Vagina (tissue), 2 donors: Measurements from ENCODE around the gene AGBL4. TPM values are rescaled to one million over a fixed set of nuclear protein-coding genes. Genes with fewer than 3 reads are reported as not detected.

Experiments
- DNase-seq, 2 donors: peaks; one replicate each; pipeline ENCODE4 v3.0.0-alpha.2; 2017; ENCODE audit errors: extremely low spot score in 2 of 2
- H3K27ac ChIP-seq: fragments of 200-600 bp; sonication (generic); one replicate; pipeline ENCODE4 v1.5.1; 2019
- H3K27me3 ChIP-seq: fragments of 200-600 bp; sonication (generic); one replicate; pipeline ENCODE4 v1.5.1; 2019
- H3K36me3 ChIP-seq, 2 donors: fragments of 200-600 bp; sonication (generic); one replicate each; pipeline ENCODE4 v1.5.1; 2017 to 2019
- H3K4me1 ChIP-seq: fragments of 200-600 bp; sonication (generic); one replicate; pipeline ENCODE4 v1.5.1; 2019
- H3K4me3 ChIP-seq, 2 donors: fragments of 200-600 bp; sonication (generic); 1 replicate in 1 of 2; 2 replicates in 1 of 2; pipeline ENCODE4 v1.5.1; 2016 to 2019
- H3K9me3 ChIP-seq: fragments of 200-600 bp; sonication (generic); one replicate; pipeline ENCODE4 v1.5.1; 2019
- POLR2A ChIP-seq, 2 donors: fragments of 450-650 bp; IDR thresholded peaks; one replicate each; pipeline ENCODE4 v1.6.1; 2017; ENCODE audit warnings: antibody characterized with exemption in 2 of 2, mild to moderate bottlenecking in 2 of 2, moderate library complexity in 2 of 2
- POLR2AphosphoS5 ChIP-seq, 2 donors: sonication (generic); formaldehyde crosslinking; IDR thresholded peaks; one replicate each; pipeline ENCODE4 v1.9.0; 2017; ENCODE audit warnings: antibody characterized with exemption in 2 of 2, mild to moderate bottlenecking in 2 of 2, low read depth in 1 of 2; ENCODE audit not compliant: insufficient read depth in 1 of 2
- intact Hi-C: fragments of 100-400 bp; cut with DNase I; formaldehyde crosslinking; loops from one replicate; pipeline ENCODE4 v1.15.1; 2023
- total RNA-seq: library from RNA; depleted of rRNA; stranded (reverse); fragments of >200 nt; gene quantifications from one replicate; pipeline ENCODE4 v1.2.3, GENCODE V29; 2016
- TF ChIP-seq, protein P1 (sequence below), 3 experiments: fragments of 450-650 bp in 2 of 3; fragments of 200-600 bp in 1 of 3; sonication (generic) in 1 of 3; IDR thresholded peaks; one replicate each; pipeline ENCODE4 v1.5.1; 2017 to 2019; ENCODE audit warnings: antibody characterized with exemption in 3 of 3, mild to moderate bottlenecking in 2 of 3, moderate library complexity in 2 of 3

Gene AGBL4
- total RNA-seq, 1 donor from 2014 or later = not detected

DNA sequence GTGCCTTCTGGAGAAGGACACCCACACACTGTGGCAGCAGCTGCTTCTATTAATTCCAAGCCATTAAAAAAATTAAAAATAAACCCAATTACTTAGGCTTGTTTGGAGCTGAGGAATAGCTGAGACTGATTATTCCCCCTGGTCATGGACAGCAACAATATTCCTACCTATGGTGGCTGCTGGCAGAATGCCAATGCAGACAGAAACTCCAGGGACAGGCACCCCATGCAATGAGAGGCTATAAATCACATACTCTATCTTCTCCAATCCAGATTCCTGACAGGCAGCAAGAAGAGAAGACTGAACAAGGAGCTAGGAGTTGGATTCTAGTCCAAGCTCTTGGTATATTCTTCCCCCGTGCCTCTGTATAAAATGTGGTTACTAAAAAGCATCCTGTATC lies 971.7 kb downstream of the AGBL4 start:
- TF ChIP-seq, protein P1, sequence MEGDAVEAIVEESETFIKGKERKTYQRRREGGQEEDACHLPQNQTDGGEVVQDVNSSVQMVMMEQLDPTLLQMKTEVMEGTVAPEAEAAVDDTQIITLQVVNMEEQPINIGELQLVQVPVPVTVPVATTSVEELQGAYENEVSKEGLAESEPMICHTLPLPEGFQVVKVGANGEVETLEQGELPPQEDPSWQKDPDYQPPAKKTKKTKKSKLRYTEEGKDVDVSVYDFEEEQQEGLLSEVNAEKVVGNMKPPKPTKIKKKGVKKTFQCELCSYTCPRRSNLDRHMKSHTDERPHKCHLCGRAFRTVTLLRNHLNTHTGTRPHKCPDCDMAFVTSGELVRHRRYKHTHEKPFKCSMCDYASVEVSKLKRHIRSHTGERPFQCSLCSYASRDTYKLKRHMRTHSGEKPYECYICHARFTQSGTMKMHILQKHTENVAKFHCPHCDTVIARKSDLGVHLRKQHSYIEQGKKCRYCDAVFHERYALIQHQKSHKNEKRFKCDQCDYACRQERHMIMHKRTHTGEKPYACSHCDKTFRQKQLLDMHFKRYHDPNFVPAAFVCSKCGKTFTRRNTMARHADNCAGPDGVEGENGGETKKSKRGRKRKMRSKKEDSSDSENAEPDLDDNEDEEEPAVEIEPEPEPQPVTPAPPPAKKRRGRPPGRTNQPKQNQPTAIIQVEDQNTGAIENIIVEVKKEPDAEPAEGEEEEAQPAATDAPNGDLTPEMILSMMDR (IDR thresholded peaks at IDR 0.05) = no peak
- TF ChIP-seq POLR2A (IDR thresholded peaks at IDR 0.05) = no peak
- no peak for TF ChIP-seq POLR2AphosphoS5 (IDR thresholded peaks at IDR 0.05; ENCODE audit: insufficient read depth in 1 of 2, low read depth in 1 of 2)
- intact Hi-C loops = no loop called here

DNA sequence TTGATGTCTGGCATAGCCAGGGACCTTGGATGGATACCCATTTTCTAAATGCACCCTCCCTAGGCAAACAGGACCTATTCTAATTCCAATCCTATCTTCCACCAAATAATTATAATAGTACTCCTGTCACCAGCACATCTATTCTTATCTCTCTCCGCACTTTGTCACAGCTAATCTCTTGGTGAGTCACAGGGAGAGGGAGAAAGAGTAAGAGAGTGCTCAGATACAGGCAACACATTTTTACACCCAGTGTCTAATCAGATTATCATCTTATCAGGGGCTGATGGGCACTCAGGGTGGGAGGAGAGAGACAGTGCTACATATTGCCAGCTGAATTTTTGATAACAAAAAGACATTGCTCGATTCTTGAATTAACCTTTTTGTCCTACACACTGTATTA lies 972.1 kb downstream of the AGBL4 start:
- H3K4me3 ChIP-seq = no peak overlapping the region
- no peak for DNase-seq
- no peak for TF ChIP-seq POLR2AphosphoS5 (IDR thresholded peaks at IDR 0.05; ENCODE audit: insufficient read depth in 1 of 2, low read depth in 1 of 2)
- H3K27me3 ChIP-seq = no peaks in the 10 kb centered on the region
- H3K27ac ChIP-seq = no peak overlapping the region
- H3K36me3 ChIP-seq = no peaks in the 10 kb centered on the region
- no peaks in the 10 kb centered on the region for H3K4me1 ChIP-seq
- no peaks in the 10 kb centered on the region for H3K9me3 ChIP-seq
- intact Hi-C loops = no loop called here

More for the DNA sequence above, 971.7 kb downstream of the AGBL4 start:
- no peak overlapping the region for H3K27ac ChIP-seq
- no peaks in the 10 kb centered on the region for H3K9me3 ChIP-seq
- H3K4me3 ChIP-seq = no peak overlapping the region
- no peaks in the 10 kb centered on the region for H3K36me3 ChIP-seq
- H3K4me1 ChIP-seq = no peaks in the 10 kb centered on the region
- H3K27me3 ChIP-seq = no peaks in the 10 kb centered on the region
- no peak for DNase-seq

DNA sequence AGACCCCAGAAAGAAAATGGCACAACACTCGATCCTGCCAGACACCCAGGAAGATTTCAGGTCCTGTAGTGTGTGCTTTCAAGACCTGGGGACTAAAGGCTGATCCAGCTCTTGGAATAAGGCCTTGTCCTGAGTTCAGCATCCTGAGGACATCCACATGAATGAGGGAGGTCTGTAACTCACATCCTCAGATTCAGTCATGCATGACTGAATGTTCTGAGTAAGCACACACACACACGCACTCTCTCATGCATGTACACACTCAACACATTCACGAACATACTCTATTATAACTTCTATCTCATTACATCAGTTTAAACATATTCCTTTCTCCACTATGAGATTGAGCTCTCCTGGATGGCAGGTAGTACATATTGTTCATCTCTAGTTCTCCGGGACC lies 973.7 kb downstream of the AGBL4 start:
- no peaks in the 10 kb centered on the region for H3K4me1 ChIP-seq
- DNase-seq = no peak
- no peaks in the 10 kb centered on the region for H3K27me3 ChIP-seq
- H3K27ac ChIP-seq = no peak overlapping the region
- H3K36me3 ChIP-seq = no peaks in the 10 kb centered on the region
- H3K9me3 ChIP-seq = no peaks in the 10 kb centered on the region
- TF ChIP-seq POLR2AphosphoS5 (IDR thresholded peaks at IDR 0.05; ENCODE audit: insufficient read depth in 1 of 2, low read depth in 1 of 2) = no peak
- no peak for TF ChIP-seq POLR2A (IDR thresholded peaks at IDR 0.05)
- TF ChIP-seq, protein P1 (IDR thresholded peaks at IDR 0.05) = no peak
- no peak overlapping the region for H3K4me3 ChIP-seq
- intact Hi-C loops = no loop called here

DNA sequence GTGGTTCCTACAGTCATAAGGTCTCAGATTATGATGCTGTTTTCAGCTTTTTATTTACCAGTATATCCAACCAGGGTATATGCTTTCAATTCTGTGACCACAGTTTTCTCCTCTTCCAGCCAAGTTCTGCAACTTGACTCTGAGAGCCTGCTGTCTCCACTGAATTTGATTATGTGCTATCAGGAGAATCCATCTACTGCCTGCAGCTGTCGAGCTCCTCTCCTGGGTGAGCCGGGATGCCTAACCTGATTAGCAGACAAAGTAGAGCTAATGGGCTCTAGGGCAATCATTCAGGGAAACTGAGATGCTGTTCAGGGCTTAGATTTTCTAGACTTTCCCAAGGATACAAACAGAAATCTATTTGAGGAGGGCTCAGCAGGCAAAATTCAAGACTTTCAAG lies 975.6 kb downstream of the AGBL4 start:
- Histone ChIP-seq H3K36me3 (no peaks in the 10 kb centered on the region), H3K9me3 (no peaks in the 10 kb centered on the region), H3K4me1 (no peaks in the 10 kb centered on the region), H3K27ac (no peak overlapping the region), H3K4me3 (no peak overlapping the region), H3K27me3 (no peaks in the 10 kb centered on the region)
- intact Hi-C loops = no loop called here
- no peak for DNase-seq
- no peak for TF ChIP-seq POLR2A (IDR thresholded peaks at IDR 0.05)
- no peak for TF ChIP-seq POLR2AphosphoS5 (IDR thresholded peaks at IDR 0.05; ENCODE audit: insufficient read depth in 1 of 2, low read depth in 1 of 2)
- TF ChIP-seq, protein P1 (IDR thresholded peaks at IDR 0.05) = no peak

DNA sequence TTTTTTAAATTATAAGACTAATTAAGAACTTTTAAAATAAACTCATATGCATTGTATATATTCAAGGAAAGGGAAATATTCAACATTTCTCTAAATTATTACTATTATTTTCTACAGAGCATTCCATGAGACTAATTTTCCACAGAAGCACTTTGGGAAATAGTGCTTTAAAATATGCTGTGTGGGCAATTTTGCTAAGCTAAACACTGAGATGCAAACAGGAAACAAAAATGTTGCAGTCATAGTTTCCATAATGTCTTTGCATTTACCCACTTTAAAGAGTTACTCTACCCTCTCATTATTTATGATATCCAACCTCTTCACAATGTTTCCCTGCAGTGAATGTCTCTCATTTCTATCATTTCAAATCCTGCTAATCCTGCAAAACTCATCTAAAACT lies 977.4 kb downstream of the AGBL4 start:
- intact Hi-C loops = no loop called here
- H3K9me3 ChIP-seq = no peaks in the 10 kb centered on the region
- no peak overlapping the region for H3K27ac ChIP-seq
- no peaks in the 10 kb centered on the region for H3K4me1 ChIP-seq
- H3K4me3 ChIP-seq = no peak overlapping the region
- TF ChIP-seq, protein P1 (IDR thresholded peaks at IDR 0.05) = no peak
- TF ChIP-seq POLR2A (IDR thresholded peaks at IDR 0.05) = no peak
- H3K27me3 ChIP-seq = no peaks in the 10 kb centered on the region
- no peaks in the 10 kb centered on the region for H3K36me3 ChIP-seq
- no peak for DNase-seq

DNA sequence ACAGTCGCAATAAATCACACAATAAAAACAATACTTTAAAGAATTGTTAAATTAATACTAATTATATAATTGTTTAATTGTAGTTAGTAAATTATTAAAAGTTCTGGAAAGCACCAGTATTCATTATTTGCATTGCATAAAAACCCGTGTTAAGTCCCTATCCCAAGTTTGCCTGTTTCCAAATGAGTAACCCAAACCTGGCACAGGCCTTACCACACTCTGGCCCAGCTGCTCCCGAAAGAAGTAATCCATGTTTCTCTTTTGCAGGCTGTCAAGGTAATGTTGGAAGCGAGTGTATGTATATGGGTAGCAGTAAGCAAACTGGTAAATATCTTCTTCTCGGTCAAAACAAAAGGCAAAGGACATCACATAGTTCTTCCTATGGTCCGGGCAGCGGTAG lies 978.4 kb downstream of the AGBL4 start:
- H3K27ac ChIP-seq = no peak overlapping the region
- TF ChIP-seq POLR2A (IDR thresholded peaks at IDR 0.05) = no peak
- TF ChIP-seq, protein P1 (IDR thresholded peaks at IDR 0.05) = no peak
- TF ChIP-seq POLR2AphosphoS5 (IDR thresholded peaks at IDR 0.05; ENCODE audit: insufficient read depth in 1 of 2, low read depth in 1 of 2) = no peak
- H3K4me3 ChIP-seq = no peak overlapping the region
- intact Hi-C loops = no loop called here
- no peaks in the 10 kb centered on the region for H3K9me3 ChIP-seq
- no peaks in the 10 kb centered on the region for H3K4me1 ChIP-seq
- no peak for DNase-seq
- no peaks in the 10 kb centered on the region for H3K36me3 ChIP-seq
- H3K27me3 ChIP-seq = no peaks in the 10 kb centered on the region
